Heart left ventricle (tissue), 16 donors: ENCODE data around the gene TRMT61A. TPM values are rescaled to one million over a fixed set of nuclear protein-coding genes. Genes with fewer than 3 reads are reported as not detected.
"Not testable (repeated sequence)": the region's sequence is repeated elsewhere in the genome, so short reads cannot be mapped to it uniquely, and the experiment has no call there.

Source experiments
- ATAC-seq, 4 donors: fragments of 200-7000 bp; cut with Tn5 transposase; one replicate each; pipeline ENCODE4 v1.9.1; 2020 to 2022; ENCODE audit warnings: moderate library complexity in 4 of 4, mild to moderate bottlenecking in 3 of 4, moderate number of reproducible peaks in 1 of 4
- DNase-seq, 5 donors: peaks; one replicate each; pipeline ENCODE4 v3.0.0-alpha.2; 2020
- H3K27ac ChIP-seq, 12 donors: fragments of 200-600 bp; sonication (generic) in 4 of 12; one replicate each; pipeline versions ENCODE4 v1.5.0 to v1.8.0; 2016 to 2022; ENCODE audit warnings: mild to moderate bottlenecking in 2 of 12
- H3K27me3 ChIP-seq, 9 donors: fragments of 200-600 bp; sonication (generic) in 2 of 9; one replicate each; pipeline versions ENCODE4 v1.5.1 to v1.8.0; 2016 to 2022; ENCODE audit warnings: mild to moderate bottlenecking in 3 of 9
- H3K36me3 ChIP-seq, 9 donors: fragments of 200-600 bp; sonication (generic) in 2 of 9; one replicate each; pipeline versions ENCODE4 v1.5.0 to v1.8.0; 2018 to 2022; ENCODE audit warnings: mild to moderate bottlenecking in 2 of 9
- H3K4me1 ChIP-seq, 12 donors: fragments of 200-600 bp; sonication (generic) in 4 of 12; one replicate each; pipeline versions ENCODE4 v1.5.0 to v1.8.0; 2016 to 2022; ENCODE audit warnings: mild to moderate bottlenecking in 3 of 12
- H3K4me3 ChIP-seq, 12 donors: fragments of 200-600 bp; sonication (generic) in 4 of 12; one replicate each; pipeline versions ENCODE4 v1.5.0 to v1.8.0; 2017 to 2022; ENCODE audit warnings: mild to moderate bottlenecking in 9 of 12, moderate library complexity in 4 of 12
- H3K9me3 ChIP-seq, 12 donors: fragments of 200-600 bp; sonication (generic) in 4 of 12; one replicate each; pipeline versions ENCODE4 v1.5.0 to v1.8.0; 2016 to 2022; ENCODE audit warnings: mild to moderate bottlenecking in 1 of 12
- POLR2A ChIP-seq, 2 donors: fragments of 450-650 bp; IDR thresholded peaks; one replicate each; pipeline ENCODE4 v1.6.1; 2017; ENCODE audit warnings: antibody characterized with exemption in 2 of 2, mild to moderate bottlenecking in 2 of 2, moderate library complexity in 2 of 2
- WGBS, 4 donors: extraction: QIAGEN DNeasy Blood & Tissue Kit in 2 of 4; methylation state at CpG; one replicate each; pipeline versions ENCODE4 v1.1.5 to v1.1.7; 2013 to 2018; 5-methylcytosine and 5-hydroxymethylcytosine counted together
- intact Hi-C, 10 donors: fragments of 100-400 bp; cut with DNase I; formaldehyde crosslinking; loops; one replicate each; pipeline versions ENCODE4 v1.11.1 to v1.14.2; 2022
- polyA plus RNA-seq, 2 donors: library from polyadenylated mRNA; stranded (reverse); fragments of 200-250 nt; gene quantifications; one replicate each; pipeline ENCODE4 v1.2.3, GENCODE V29; 2013
- total RNA-seq, 9 donors: library from RNA; depleted of rRNA in 2 of 9; stranded (reverse); fragments of >200 nt in 2 of 9; fragmentation: NEBNext Ultra II Directional in 3 of 9; extraction: Animal tissue kit (Norgen Biotek cat#: 25700) in 3 of 9; gene quantifications; one replicate each; pipeline versions ENCODE4 v1.1.0 to v1.2.4, GENCODE V29; 2016 to 2023
- TF ChIP-seq, protein P1 (sequence below), 12 donors: fragments of 200-600 bp; sonication (generic) in 4 of 12; IDR thresholded peaks; one replicate each; pipeline versions ENCODE4 v1.5.0 to v1.8.0; 2018 to 2022; ENCODE audit warnings: antibody characterized with exemption in 12 of 12, mild to moderate bottlenecking in 5 of 12
- donor health status: ischemic (EF 13 %, LVEDD 7.1; RV severe dilation, severe dysfunction).
- donor health status: healthy with polysubstance abuse.
- donor health status: DM: no; HTN: yes; CAD: no.
- donor health status: DM: no; HTN: no; CAD: no.
- donor health status: ischemic (EF 25% LVEDD 6.9; RV normal size, moderate dysfunction).
- donor health status: ischemic (EF 25% LVEDD 5.7; RV mildly dilated, moderate dysfunction).
- donor health status: healthy.
- donor health status: DM: yes; HTN: yes; CAD: no.
- donor health status: ischemic (EF 35%, LVEDD 5.7; RV mildly dilated, moderate dysfunction).
- donor health status: nonischemic (EF 11% LVEDD 7.7; RV severe dilation, severe dysfunction).
- donor health status: DM: yes; HTN: yes; CAD: no.
- donor health status: PGD.
- donor health status: ischemic (EF 29% LVEDD 5.4; RV normal size, mild dysfunction).
- donor health status: nonischemic (EF 23%, LVEDD 6.1; RV moderate dilation, normal function).

The TRMT61A gene
- total and polyA plus RNA-seq, 11 donors, result 3.2 to 15.9 (median 5.2) TPM

DNA sequence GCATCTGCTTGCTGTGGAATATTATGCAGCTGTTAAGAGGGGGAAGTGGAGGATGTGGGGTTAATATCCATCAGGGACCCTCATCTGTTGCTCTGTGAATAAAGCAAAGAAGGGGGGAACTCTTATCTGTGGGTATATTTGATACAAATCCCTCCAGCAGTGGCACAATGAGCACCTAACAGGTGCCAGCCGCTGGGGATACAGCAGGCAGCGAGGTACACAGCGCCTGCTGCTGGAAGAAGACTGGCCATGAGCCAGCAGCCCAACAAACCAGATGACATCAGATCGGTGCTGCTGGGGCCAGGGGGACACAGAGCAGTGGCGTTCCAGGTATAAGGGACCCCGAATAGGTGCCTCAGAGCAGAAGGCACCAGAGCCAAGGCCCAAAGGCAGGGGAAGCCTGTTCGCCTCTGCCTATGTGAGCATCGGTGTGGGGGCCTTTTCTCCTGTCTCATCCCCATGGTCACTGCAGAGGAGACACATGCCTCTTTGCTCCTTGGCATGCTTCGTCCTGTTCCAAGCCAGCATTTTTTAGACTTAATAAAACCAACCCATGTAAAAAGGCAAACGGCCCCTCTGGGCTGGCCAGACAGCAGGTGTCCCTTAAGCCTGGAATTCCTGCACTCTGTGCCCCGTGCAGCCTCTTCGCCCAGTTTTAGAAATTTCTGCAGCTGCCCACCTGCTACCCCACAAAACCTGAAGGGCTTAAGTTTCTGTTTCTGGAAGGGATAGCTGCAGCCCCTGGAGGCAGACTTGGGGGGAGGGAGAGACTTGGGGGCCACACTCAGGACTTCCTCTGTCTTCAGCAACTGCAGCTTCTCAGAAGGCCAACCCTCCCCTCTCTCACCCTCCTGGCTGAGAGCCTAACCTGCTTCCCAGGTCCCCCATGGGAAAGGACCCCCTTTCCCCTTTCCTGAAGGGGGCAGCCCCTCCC is 4.7 kb upstream of the TRMT61A start:
- ATAC-seq (no peak), DNase-seq (no peak)
- TF ChIP-seq, protein P1, sequence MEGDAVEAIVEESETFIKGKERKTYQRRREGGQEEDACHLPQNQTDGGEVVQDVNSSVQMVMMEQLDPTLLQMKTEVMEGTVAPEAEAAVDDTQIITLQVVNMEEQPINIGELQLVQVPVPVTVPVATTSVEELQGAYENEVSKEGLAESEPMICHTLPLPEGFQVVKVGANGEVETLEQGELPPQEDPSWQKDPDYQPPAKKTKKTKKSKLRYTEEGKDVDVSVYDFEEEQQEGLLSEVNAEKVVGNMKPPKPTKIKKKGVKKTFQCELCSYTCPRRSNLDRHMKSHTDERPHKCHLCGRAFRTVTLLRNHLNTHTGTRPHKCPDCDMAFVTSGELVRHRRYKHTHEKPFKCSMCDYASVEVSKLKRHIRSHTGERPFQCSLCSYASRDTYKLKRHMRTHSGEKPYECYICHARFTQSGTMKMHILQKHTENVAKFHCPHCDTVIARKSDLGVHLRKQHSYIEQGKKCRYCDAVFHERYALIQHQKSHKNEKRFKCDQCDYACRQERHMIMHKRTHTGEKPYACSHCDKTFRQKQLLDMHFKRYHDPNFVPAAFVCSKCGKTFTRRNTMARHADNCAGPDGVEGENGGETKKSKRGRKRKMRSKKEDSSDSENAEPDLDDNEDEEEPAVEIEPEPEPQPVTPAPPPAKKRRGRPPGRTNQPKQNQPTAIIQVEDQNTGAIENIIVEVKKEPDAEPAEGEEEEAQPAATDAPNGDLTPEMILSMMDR (IDR thresholded peaks at IDR 0.05), result no peak
- TF ChIP-seq POLR2A (IDR thresholded peaks at IDR 0.05), result no peak
- no peaks in the 10 kb centered on the region for H3K9me3 ChIP-seq
- H3K4me3 ChIP-seq, result no peak overlapping the region
- H3K4me1 ChIP-seq, result peaks cover 0 to 80% (median 52%) of the 10 kb centered on the region in 12 donors
- WGBS, 4 donors, result 71 to 80% (median 77%) methylated on average over 10 to 12 of the region's 12 CpGs
- peaks cover 0 to 11% (median 0%) of the 10 kb centered on the region in 9 donors for H3K36me3 ChIP-seq
- H3K27me3 ChIP-seq, result peaks cover 0 to 34% (median 0%) of the 10 kb centered on the region in 9 donors
- H3K27ac ChIP-seq, result peak overlapping the region in 3 of 12 donors; percentile 19 to 96 (median 72)
- intact Hi-C loops, result no loop called here

DNA sequence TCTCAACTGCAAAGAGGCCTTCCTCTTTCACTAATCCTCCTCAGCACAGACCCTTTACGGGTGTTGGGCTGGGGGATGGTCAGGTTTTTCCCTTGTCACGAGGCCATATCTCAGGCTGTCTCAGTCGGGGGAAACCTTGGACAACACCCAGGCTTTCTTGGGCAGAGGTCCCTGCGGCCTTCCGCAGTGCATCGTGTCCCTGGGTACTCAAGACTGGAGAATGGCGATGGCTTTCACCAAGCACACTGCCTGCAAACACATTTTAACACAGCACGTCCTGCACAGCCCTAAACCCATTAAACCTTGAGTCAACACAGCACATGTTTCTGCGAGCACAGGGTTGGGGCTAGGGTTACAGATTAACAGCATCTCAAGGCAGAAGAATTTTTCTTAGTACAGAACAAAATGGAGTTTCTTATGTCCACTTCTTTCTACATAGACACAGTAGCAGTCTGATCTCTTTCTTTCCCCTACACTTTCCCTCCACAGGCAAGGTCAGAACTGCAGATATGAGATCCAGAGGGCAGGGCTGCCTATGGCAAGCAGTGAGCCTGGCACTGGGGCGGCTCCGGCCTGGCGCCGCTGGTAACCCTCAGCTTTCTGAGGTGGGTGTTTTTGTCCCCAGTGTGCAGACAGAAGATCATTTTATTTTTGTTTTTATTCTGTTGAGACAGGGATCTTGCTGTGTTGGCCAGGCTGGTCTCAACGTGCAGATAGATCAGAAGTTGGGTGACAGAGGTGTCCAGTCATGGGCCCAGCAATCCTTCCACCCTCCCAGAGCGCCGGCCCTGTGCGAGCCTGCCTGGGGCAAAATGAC is 3.4 kb upstream of the TRMT61A start:
- H3K4me3 ChIP-seq, DNase-seq, intact Hi-C loops, ATAC-seq, H3K36me3 ChIP-seq, H3K9me3 ChIP-seq: not testable (repeated sequence)
- Histone ChIP-seq H3K27me3 (peaks cover 0 to 34% (median 0%) of the 10 kb centered on the region in 9 donors), H3K27ac (peak overlapping the region in 10 of 12 donors; percentile 10 to 96 (median 46)), H3K4me1 (peaks cover 3 to 80% (median 53%) of the 10 kb centered on the region in 12 donors)
- 48 to 60% (median 55%) methylated on average over 16 to 17 of the region's 17 CpGs for WGBS, 4 donors

DNA sequence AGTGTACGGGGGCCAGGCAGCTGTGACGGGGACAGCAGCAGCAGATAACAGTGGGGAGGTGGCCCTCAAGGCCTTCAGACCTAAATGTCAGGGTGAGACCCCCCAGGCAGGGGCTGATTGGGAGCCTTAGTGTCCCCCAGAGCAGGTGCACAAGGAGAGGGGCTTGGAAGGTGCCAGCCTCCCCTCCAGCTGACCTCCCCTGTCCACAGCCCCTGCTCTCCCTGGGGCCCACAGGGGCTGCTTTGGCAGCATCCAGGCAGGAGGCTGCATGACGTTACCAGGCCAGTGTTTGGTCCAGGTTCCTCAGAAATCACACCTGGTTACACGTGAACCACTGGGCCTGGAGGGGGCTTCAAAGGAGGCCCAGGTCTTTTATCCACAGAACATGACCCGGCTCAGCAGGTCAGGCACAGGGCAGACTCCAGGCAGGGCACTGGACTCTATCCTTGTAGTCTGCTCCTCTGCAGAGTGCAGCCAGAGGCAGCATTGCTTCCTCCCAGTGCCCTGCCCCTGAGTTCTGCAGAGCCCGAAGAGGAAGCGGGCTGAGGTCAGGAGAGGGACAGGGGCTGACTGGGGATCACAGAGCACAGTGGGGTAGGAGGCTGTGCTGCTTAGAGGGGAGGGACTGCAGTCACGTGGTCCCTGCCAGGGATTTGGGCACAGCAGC is 2.6 kb upstream of the TRMT61A start:
- Histone ChIP-seq H3K27me3 (peaks cover 0 to 28% (median 0%) of the 10 kb centered on the region in 9 donors), H3K27ac (peak overlapping the region in 10 of 12 donors; percentile 10 to 96 (median 46)), H3K9me3 (no peaks in the 10 kb centered on the region), H3K4me1 (peaks cover 3 to 79% (median 48%) of the 10 kb centered on the region in 12 donors), H3K36me3 (peaks cover 0 to 6% (median 0%) of the 10 kb centered on the region in 9 donors), H3K4me3 (no peak overlapping the region)
- no peak for TF ChIP-seq POLR2A (IDR thresholded peaks at IDR 0.05)
- TF ChIP-seq, protein P1 (IDR thresholded peaks at IDR 0.05), result no peak
- ATAC-seq (no peak), DNase-seq (no peak)
- 68 to 75% (median 73%) methylated on average over 6 to 8 of the region's 8 CpGs for WGBS, 4 donors
- intact Hi-C loops, result no loop called here

DNA sequence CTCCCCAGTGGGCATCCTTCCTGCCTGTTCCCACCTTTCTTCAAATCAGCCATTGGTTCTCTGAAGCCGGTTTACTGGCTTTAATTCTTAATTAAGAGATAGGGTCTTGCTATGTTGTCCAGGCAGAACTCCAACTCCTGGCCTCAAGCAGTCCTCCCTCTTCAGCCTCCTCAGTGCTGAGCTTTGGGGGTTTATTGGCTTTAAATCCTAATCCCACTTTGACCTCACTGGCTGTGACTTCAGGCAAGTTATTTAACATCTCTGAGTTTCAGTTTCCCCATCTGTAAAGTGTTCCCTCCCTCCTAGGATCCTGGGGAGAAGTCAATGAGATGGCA is 2.1 kb upstream of the TRMT61A start:
- Histone ChIP-seq H3K27me3 (peaks cover 0 to 23% (median 0%) of the 10 kb centered on the region in 9 donors), H3K27ac (peak overlapping the region in 4 of 12 donors; percentile 91 to 96 (median 94)), H3K36me3 (peaks cover 0 to 6% (median 0%) of the 10 kb centered on the region in 9 donors), H3K4me3 (no peak overlapping the region), H3K4me1 (peaks cover 3 to 76% (median 43%) of the 10 kb centered on the region in 12 donors), H3K9me3 (no peaks in the 10 kb centered on the region)
- DNase-seq (no peak), ATAC-seq (no peak)
- intact Hi-C loops, result no loop called here
- TF ChIP-seq, protein P1 (IDR thresholded peaks at IDR 0.05), result no peak
- no peak for TF ChIP-seq POLR2A (IDR thresholded peaks at IDR 0.05)
- 82 to 100% (median 85%) methylated on average over 1 of the region's 1 CpG for WGBS, 4 donors
